ENCODE measurements around the gene ZNF283.

Gene ZNF283

DNA sequence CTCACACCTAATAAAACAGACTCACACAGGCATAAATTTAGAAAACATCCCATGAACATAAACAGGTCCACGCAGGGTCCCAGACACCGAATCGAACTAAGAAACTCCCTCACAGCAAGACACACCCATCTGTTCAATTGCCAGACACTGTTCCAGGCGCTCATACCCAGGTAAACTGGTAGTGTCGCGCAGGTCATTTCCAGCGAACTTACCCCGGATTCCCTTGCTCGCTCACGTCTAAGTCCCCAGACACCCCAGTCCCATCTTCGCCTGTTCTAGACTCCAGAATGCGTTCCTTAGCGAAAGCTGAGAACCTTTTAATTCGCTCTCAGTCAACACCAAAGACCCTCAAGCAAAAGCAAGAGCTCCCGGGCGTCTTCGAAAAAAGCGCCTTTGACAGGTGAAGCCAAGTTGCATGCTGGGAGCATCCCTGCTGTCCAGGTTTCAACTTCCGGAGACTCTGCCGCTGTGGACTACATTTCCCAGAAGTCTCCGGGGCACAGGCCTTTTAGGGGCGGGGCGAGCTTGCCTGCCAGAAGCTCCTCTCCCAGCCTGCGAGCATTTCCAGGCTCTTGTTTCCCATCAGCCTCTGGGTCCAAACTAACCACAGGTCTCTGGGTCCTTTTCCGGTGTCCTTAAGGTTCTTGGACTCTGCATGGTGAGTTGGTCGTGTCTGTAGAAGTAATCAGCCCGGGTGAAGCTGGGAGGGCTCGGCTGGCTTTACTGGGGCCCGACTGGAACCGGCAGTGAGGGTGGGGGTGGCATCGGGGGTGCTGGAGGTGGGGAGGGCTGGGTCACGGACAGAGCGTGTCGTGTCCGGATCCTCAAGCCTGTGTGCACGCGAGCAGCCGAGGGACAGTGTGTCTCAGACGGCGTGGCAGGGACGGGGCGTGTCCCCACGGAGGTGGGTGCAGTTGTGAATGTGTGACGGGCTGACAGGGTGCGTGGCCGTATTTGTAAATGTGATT lies at the start of gene ZNF283:
Gene ZNF283 (plus strand): TSS at position 535 of the 968 bp plus-strand sequence. CDS start 6,184 bp downstream, outside the sequence.
- peaks cover 28% of the 10 kb centered on the region for H3K27me3 Mint-ChIP-seq
- H3K4me3 Mint-ChIP-seq = peak within 1 kb of the TSS; percentile 91 to 94
- DNase-seq (peak; percentile 74 to 84), ATAC-seq (peak; percentile 99)
- H3K9me3 Mint-ChIP-seq = peaks cover 13 to 25% of the 10 kb centered on the region in 2 donors
- H3K27ac Mint-ChIP-seq = peak within 1 kb of the TSS; percentile 72 to 87
- peaks cover 24% of the 10 kb centered on the region for H3K4me1 Mint-ChIP-seq

GRCh38 chr19:43778651-43779050 lies 48.5 kb upstream of the ZNF283 start:
- DNase-seq (no peak), ATAC-seq (no peak)
- Mint-ChIP-seq H3K27ac (peak overlapping the region in 1 of 2 donors; percentile 95), H3K4me3 (peak overlapping the region; percentile 82 to 88), H3K9me3 (no peaks in the 10 kb centered on the region), H3K4me1 (peaks cover 80% of the 10 kb centered on the region), H3K27me3 (no peaks in the 10 kb centered on the region)

- Mint-ChIP-seq H3K9me3 (no peaks in the 10 kb centered on the region), H3K27ac (peak overlapping the region; percentile 48 to 95), H3K4me1 (peaks cover 86% of the 10 kb centered on the region), H3K27me3 (no peaks in the 10 kb centered on the region), H3K4me3 (peak overlapping the region; percentile 82 to 88)
- ATAC-seq (no peak), DNase-seq (no peak)
Measured at GRCh38 chr19:43779147-43779819, 47.8 kb upstream of the ZNF283 start.

- DNase-seq (no peak), ATAC-seq (no peak)
- Mint-ChIP-seq H3K4me3 (peak overlapping the region; percentile 82 to 88), H3K9me3 (no peaks in the 10 kb centered on the region), H3K4me1 (peaks cover 90% of the 10 kb centered on the region), H3K27ac (peak overlapping the region; percentile 56 to 95), H3K27me3 (no peaks in the 10 kb centered on the region)
Measured at GRCh38 chr19:43779820-43780219, 47.3 kb upstream of the ZNF283 start.

- Mint-ChIP-seq H3K27ac (peak within 1 kb of the TSS; percentile 88 to 95), H3K4me3 (peak within 1 kb of the TSS; percentile 82 to 88), H3K9me3 (no peaks in the 10 kb centered on the region), H3K27me3 (no peaks in the 10 kb centered on the region), H3K4me1 (peaks cover 85% of the 10 kb centered on the region)
- DNase-seq (peak; percentile 60 to 79), ATAC-seq (peak; percentile 80)
Measured at GRCh38 chr19:43780706-43781525, 46.2 kb upstream of the ZNF283 start, which contains the start of gene KCNN4. Gene KCNN4, minus strand, starts transcription at chr19:43780973. Its CDS starts 112 bp downstream, at chr19:43780861.

DNA sequence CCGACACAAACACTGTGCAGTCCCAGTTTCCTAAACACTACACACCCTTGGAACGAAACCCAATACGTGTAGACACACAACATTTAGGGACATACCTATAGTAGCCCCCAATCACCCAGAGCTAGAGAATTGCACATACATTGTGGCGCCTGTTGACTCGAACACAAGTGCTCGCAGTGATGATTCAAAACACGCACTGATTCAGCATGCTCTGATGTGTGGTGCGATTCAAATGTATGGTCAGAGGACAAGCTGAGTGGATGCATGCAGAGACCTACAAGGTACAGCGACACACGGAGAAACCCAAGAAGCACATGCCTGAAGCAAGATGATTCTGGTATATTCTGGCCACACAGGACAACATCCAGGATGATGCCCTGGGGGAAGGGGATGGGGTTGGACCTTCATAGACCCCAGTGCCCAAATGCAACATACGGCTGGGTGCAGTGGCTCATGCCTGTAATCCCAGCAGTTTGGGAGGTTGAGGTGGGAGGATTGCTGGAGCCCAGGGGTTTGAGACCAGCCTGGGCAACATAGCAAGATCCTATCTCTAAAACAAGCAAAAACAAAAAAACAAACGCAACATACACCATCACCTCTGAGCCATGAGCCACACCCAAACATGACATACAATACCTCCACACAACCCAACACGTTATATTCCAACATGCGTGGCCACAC lies 45.4 kb upstream of the ZNF283 start:
- no peak overlapping the region for H3K27ac Mint-ChIP-seq
- peaks cover 77% of the 10 kb centered on the region for H3K4me1 Mint-ChIP-seq
- no peaks in the 10 kb centered on the region for H3K27me3 Mint-ChIP-seq
- H3K4me3 Mint-ChIP-seq = peak overlapping the region; percentile 82 to 88
- ATAC-seq (peak; percentile 2), DNase-seq (peak in 1 of 2 donors; percentile 36)
- H3K9me3 Mint-ChIP-seq = no peaks in the 10 kb centered on the region

DNA sequence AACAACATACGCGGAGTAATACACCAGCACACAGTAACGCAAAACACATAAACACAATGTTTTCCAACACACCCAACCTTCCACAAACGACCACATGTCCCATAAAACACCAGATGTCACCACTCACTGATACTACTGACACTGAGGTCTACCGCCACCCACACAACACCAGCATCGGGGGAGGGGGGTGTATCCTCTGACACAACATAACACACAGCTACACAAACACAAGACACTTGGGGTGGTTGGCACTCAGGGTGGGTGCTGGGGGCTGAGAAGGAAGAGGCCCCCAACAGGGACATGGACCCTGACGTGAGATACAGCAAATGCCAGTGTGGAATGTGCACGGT lies 44.8 kb upstream of the ZNF283 start:
- peak overlapping the region in 1 of 2 donors; percentile 26 for H3K27ac Mint-ChIP-seq
- peak in 1 of 2 donors; percentile 23 for DNase-seq
- peak overlapping the region; percentile 56 to 64 for H3K4me3 Mint-ChIP-seq
- H3K4me1 Mint-ChIP-seq = peaks cover 72% of the 10 kb centered on the region
- H3K9me3 Mint-ChIP-seq = no peaks in the 10 kb centered on the region
- no peak for ATAC-seq
- H3K27me3 Mint-ChIP-seq = no peaks in the 10 kb centered on the region

GRCh38 chr19:43782689-43783231 lies 44.4 kb upstream of the ZNF283 start:
- H3K27me3 Mint-ChIP-seq = no peaks in the 10 kb centered on the region
- no peaks in the 10 kb centered on the region for H3K9me3 Mint-ChIP-seq
- H3K4me1 Mint-ChIP-seq = peaks cover 67% of the 10 kb centered on the region
- DNase-seq (peak in 1 of 2 donors; percentile 39), ATAC-seq (no peak)
- H3K4me3 Mint-ChIP-seq = peak overlapping the region; percentile 56 to 68
- H3K27ac Mint-ChIP-seq = peak overlapping the region; percentile 14 to 26

DNA sequence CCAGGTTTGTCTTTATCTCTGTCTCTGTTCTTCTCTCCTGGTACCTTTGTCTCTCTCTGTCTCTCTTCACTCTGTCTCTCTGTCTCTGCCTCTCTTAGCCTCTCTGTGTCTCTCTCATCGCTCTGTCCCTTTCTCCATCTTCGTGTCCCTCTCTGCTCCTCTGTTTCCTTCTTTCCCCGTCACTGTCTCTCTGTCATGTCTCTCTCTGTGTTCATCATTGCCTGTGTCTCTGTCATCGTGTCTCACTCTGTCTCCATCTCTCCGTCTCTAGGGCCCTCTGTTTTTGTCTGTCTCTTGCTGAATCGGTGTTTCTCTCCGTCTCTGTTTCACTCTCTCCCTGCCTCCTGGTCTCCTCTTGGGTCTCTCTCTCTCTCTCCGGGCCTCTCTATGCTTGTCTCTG lies 43.5 kb upstream of the ZNF283 start:
- Mint-ChIP-seq H3K27ac (peak overlapping the region in 1 of 2 donors; percentile 72), H3K9me3 (no peaks in the 10 kb centered on the region), H3K4me1 (peaks cover 58% of the 10 kb centered on the region), H3K27me3 (peaks cover under 1% of the 10 kb centered on the region), H3K4me3 (peak overlapping the region; percentile 39 to 68)
- DNase-seq (no peak), ATAC-seq (no peak)

GRCh38 chr19:43784241-43784980 lies 42.7 kb upstream of the ZNF283 start:
- Mint-ChIP-seq H3K4me1 (peaks cover 52% of the 10 kb centered on the region), H3K27ac (peak overlapping the region; percentile 72 to 93), H3K4me3 (peak overlapping the region; percentile 39 to 68), H3K9me3 (no peaks in the 10 kb centered on the region), H3K27me3 (peaks cover 6% of the 10 kb centered on the region)
- DNase-seq = peak; percentile 41 to 65
- peak; percentile 42 for ATAC-seq

DNA sequence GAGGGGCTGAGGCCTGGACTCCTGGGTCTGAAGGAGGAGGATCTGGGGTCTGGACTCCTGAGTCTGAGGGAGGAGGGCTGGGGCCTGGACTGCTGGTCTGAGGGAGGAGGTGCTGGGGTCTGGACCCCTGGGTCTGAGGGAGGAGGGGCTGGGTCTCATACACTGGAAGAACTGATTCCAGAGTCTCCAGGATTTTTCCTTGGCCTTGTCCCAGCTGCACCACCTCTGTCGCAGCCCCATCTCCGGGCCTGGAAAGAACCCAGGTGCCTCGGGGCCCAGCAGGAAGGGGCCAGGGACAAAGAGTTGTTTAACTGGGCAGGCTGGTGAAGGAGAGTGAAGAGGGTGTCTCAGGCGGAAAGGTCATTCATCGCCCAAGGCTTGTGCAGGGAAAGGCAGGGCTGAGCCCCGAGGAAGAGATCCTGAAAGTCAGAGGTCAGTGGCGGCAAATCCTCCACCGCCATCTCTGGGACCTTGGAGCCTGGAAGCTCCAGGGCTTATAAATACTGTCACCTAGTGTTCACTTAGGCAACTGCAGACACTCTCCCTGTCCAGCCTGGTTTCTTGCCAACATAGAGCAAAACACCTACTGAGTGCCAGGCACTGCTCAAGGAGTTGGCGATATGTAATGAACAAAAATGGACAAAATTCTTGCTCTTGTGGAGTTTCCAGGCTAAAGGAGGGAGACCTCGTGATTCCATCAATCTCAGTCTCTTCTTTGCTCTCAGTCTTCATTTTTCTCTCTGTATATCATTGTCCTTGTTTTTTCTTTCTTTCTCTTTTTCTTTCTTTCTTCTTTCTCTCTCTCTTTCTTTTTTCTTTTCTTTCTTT lies 41.9 kb upstream of the ZNF283 start:
- ATAC-seq = peak; percentile 21
- H3K27me3 Mint-ChIP-seq = peaks cover 13% of the 10 kb centered on the region
- H3K4me3 Mint-ChIP-seq = peak overlapping the region; percentile 39 to 68
- DNase-seq = peak; percentile 54 to 66
- peaks cover 47% of the 10 kb centered on the region for H3K4me1 Mint-ChIP-seq
- peak overlapping the region; percentile 45 to 72 for H3K27ac Mint-ChIP-seq
- no peaks in the 10 kb centered on the region for H3K9me3 Mint-ChIP-seq

GRCh38 chr19:43786665-43787064 lies 40.5 kb upstream of the ZNF283 start:
- Mint-ChIP-seq H3K4me3 (no peak overlapping the region), H3K4me1 (peaks cover 36% of the 10 kb centered on the region), H3K27ac (no peak overlapping the region), H3K9me3 (no peaks in the 10 kb centered on the region), H3K27me3 (peaks cover 21% of the 10 kb centered on the region)
- DNase-seq = no peak
- no peak for ATAC-seq

DNA sequence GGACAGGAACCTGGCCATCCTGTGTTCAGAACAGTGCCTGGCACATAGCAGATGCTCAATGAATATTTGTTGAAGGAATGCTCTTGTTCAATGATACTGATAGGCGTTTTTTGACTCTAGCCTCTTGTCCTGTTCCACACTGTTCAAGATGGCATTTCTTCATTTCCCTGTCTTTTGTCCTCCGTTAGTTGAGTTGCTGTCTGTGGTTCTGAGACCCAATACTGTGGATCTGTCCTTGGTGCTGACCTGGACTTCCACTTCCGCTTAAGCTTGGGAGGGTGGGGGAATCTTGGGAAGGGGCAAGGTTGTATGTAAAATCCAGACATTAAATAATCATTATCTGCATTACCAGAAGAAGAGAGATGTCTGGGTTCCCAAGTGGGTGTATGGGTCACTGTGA lies 38.1 kb upstream of the ZNF283 start:
- Mint-ChIP-seq H3K4me3 (no peak overlapping the region), H3K27ac (no peak overlapping the region), H3K4me1 (peaks cover 14% of the 10 kb centered on the region), H3K9me3 (no peaks in the 10 kb centered on the region), H3K27me3 (peaks cover 31% of the 10 kb centered on the region)
- DNase-seq (no peak), ATAC-seq (no peak)

Data from stimulated activated naive CD8-positive, alpha-beta T cell treated with anti-CD3 and anti-CD28 coated beads, Interleukin-15, amount 100 ng/mL, for 72 hours (primary cell).